Astrocyte (in vitro differentiated cells and primary cell): ENCODE measurements around the gene SSH2.

Source experiments
- CTCF ChIP-seq: IDR thresholded peaks from 2 replicates; pipeline ENCODE4 v1.5.1; 2011; ENCODE audit warnings: low read depth, mild to moderate bottlenecking, inconsistent platforms, low read length, moderate library complexity; ENCODE audit not compliant: insufficient read depth
- EZH2 ChIP-seq: IDR thresholded peaks from 2 replicates; pipeline ENCODE4 v1.6.1; 2012; ENCODE audit warnings: mild to moderate bottlenecking, low read length, inconsistent platforms; ENCODE audit not compliant: insufficient read depth

- TF ChIP-seq CTCF, result no peak
- TF ChIP-seq EZH2, result no peak
Measured at GRCh38 chr17:29924786-29925185, 5.2 kb downstream of the SSH2 start.
